Calu3 (cell line): ENCODE measurements around the gene GMCL2. TPM values are rescaled to one million over a fixed set of nuclear protein-coding genes. Genes with fewer than 3 reads are reported as not detected.

Experiments used
- BruUV-seq: library from RNA; stranded (reverse); fragments of 400-500 nt; replicated peaks from 2 replicates; lab custom pipeline; 2021; lab: Mats Ljungman, UMichigan
- CTCF ChIA-PET: fragments of 300-600 bp; sonication (Branson Sonifier 250); formaldehyde crosslinking; loops from one replicate; lab custom pipeline; 2022; ENCODE audit warnings: antibody characterized with exemption; lab: Charles Lee
- DNase-seq: peaks from one replicate; pipeline ENCODE4 v3.0.0; 2022
- H3K27ac Mint-ChIP-seq: one replicate; pipeline ENCODE4 v1.8.0; 2022; ENCODE audit warnings: mixed read lengths; ENCODE audit not compliant: unreplicated experiment
- H3K27me3 Mint-ChIP-seq: one replicate; pipeline ENCODE4 v1.8.0; 2022; ENCODE audit warnings: mixed read lengths; ENCODE audit not compliant: unreplicated experiment
- H3K36me3 Mint-ChIP-seq: one replicate; pipeline ENCODE4 v1.8.0; 2022; ENCODE audit warnings: mild to moderate bottlenecking, moderate library complexity, mixed read lengths; ENCODE audit not compliant: insufficient read depth, unreplicated experiment
- H3K4me1 Mint-ChIP-seq: one replicate; pipeline ENCODE4 v1.8.0; 2022; ENCODE audit warnings: mild to moderate bottlenecking, low read depth, mixed read lengths; ENCODE audit not compliant: unreplicated experiment
- H3K4me3 Mint-ChIP-seq: one replicate; pipeline ENCODE4 v1.8.0; 2022; ENCODE audit warnings: mild to moderate bottlenecking, low read depth, moderate library complexity, mixed read lengths; ENCODE audit not compliant: unreplicated experiment
- H3K9me3 Mint-ChIP-seq: one replicate; pipeline ENCODE4 v1.8.0; 2022; ENCODE audit warnings: low read depth, mixed read lengths; ENCODE audit not compliant: unreplicated experiment
- CTCF ChIP-seq: fragments of 200-600 bp; IDR thresholded peaks from one replicate; pipeline ENCODE4 v1.8.0; 2022; ENCODE audit warnings: antibody characterized with exemption; ENCODE audit not compliant: unreplicated experiment
- intact Hi-C: fragments of 100-400 bp; cut with micrococcal nuclease; formaldehyde crosslinking; loops from one replicate; pipeline ENCODE4 v1.10.0; 2022; ENCODE audit not compliant: unreplicated experiment
- total RNA-seq: library from RNA; stranded (reverse); gene quantifications from 2 replicates; pipeline ENCODE4 v1.2.3, GENCODE V29; 2022

GMCL2 gene
- total RNA-seq, 1 experiment from 2014 or later, result not detected

- Mint-ChIP-seq H3K4me3 (peak overlapping the region; percentile 85), H3K9me3 (no peaks in the 10 kb centered on the region), H3K27ac (peak overlapping the region; percentile 86), H3K27me3 (peaks cover 12% of the 10 kb centered on the region), H3K36me3 (peaks cover 95% of the 10 kb centered on the region), H3K4me1 (peaks cover 40% of the 10 kb centered on the region)
- no TSS peak for BruUV-seq
- CTCF ChIA-PET, result interaction anchor here (0.6 to 1.6 kb wide), 7 partner anchors 11 to 132 kb away, joined by 3 to 15 read pairs (median 4); no protein-coding TSS in a partner anchor
- no peak for TF ChIP-seq CTCF
- DNase-seq, result peak; percentile 38
- intact Hi-C loops, result no loop called here
Measured at GRCh38 chr5:178207183-178207916, 20.2 kb upstream of the GMCL2 start.

GRCh38 chr5:178206166-178207101 is 19.3 kb upstream of the GMCL2 start:
- Mint-ChIP-seq H3K9me3 (no peaks in the 10 kb centered on the region), H3K36me3 (peaks cover 86% of the 10 kb centered on the region), H3K27ac (peak overlapping the region; percentile 86), H3K4me3 (peak overlapping the region; percentile 85), H3K27me3 (peaks cover 12% of the 10 kb centered on the region), H3K4me1 (peaks cover 40% of the 10 kb centered on the region)
- no peak for TF ChIP-seq CTCF
- BruUV-seq, result TSS peak; percentile 58
- no peak for DNase-seq
- intact Hi-C loops, result no loop called here
- CTCF ChIA-PET, result interaction anchor here (1.0 to 1.6 kb wide), 3 partner anchors 11 to 25 kb away, joined by 3 to 4 read pairs (median 3); no protein-coding TSS in a partner anchor

- Mint-ChIP-seq H3K9me3 (no peaks in the 10 kb centered on the region), H3K36me3 (peaks cover 79% of the 10 kb centered on the region), H3K4me1 (peaks cover 40% of the 10 kb centered on the region), H3K27ac (peak overlapping the region; percentile 86), H3K4me3 (peak overlapping the region; percentile 85), H3K27me3 (peaks cover 12% of the 10 kb centered on the region)
- BruUV-seq, result no TSS peak
- intact Hi-C loops, result no loop called here
- no peak for TF ChIP-seq CTCF
- CTCF ChIA-PET, result no interaction called here
- DNase-seq, result no peak
Measured at GRCh38 chr5:178205749-178206047, 18.5 kb upstream of the GMCL2 start.

- no TSS peak for BruUV-seq
- DNase-seq, result peak; percentile 91
- intact Hi-C loops, result no loop called here
Measured at GRCh38 chr5:178204935-178205748, 18.0 kb upstream of the GMCL2 start.

More at GRCh38 chr5:178204935-178205748, 18.0 kb upstream of the GMCL2 start:
- H3K27ac Mint-ChIP-seq, result peak overlapping the region; percentile 86
- H3K9me3 Mint-ChIP-seq, result no peaks in the 10 kb centered on the region
- CTCF ChIA-PET, result interaction anchor here (0.7 kb wide), 1 partner anchor 129 kb away, joined by 3 read pairs; no protein-coding TSS in a partner anchor
- peaks cover 36% of the 10 kb centered on the region for H3K4me1 Mint-ChIP-seq
- TF ChIP-seq CTCF, result no peak
- peak overlapping the region; percentile 85 for H3K4me3 Mint-ChIP-seq
- H3K27me3 Mint-ChIP-seq, result peaks cover 12% of the 10 kb centered on the region
- H3K36me3 Mint-ChIP-seq, result peaks cover 73% of the 10 kb centered on the region
